ENCODE data around the gene SCGB3A1.

Gene SCGB3A1

GRCh38 chr5:180623411-180623834, 32.1 kb upstream of the SCGB3A1 start:
- H3K27ac ChIP-seq (ENCODE audit: low read depth, low read length), result no peak overlapping the region
- H3K9ac ChIP-seq (ENCODE audit: low read length), result no peak overlapping the region
- no peaks in the 10 kb centered on the region for H3K9me3 ChIP-seq (ENCODE audit: low read length)
- H3K4me3 ChIP-seq (ENCODE audit: low read depth in 1 of 2, low read length in 2 of 2), result no peak overlapping the region
- H3K4me1 ChIP-seq (ENCODE audit: insufficient read depth, low read length), result no peaks in the 10 kb centered on the region
- no peaks in the 10 kb centered on the region for H3K36me3 ChIP-seq (ENCODE audit: insufficient read depth, low read length)
- H3K27me3 ChIP-seq (ENCODE audit: control insufficient read depth in 1 of 2, insufficient read depth in 2 of 2, low read length in 2 of 2), result peaks cover 0 to 7% of the 10 kb centered on the region in 2 donors

GRCh38 chr5:180622910-180623309, 31.6 kb upstream of the SCGB3A1 start:
- H3K4me1 ChIP-seq (ENCODE audit: insufficient read depth, low read length), result no peaks in the 10 kb centered on the region
- no peak overlapping the region for H3K9ac ChIP-seq (ENCODE audit: low read length)
- no peak overlapping the region for H3K4me3 ChIP-seq (ENCODE audit: low read depth in 1 of 2, low read length in 2 of 2)
- H3K9me3 ChIP-seq (ENCODE audit: low read length), result no peaks in the 10 kb centered on the region
- H3K36me3 ChIP-seq (ENCODE audit: insufficient read depth, low read length), result no peaks in the 10 kb centered on the region
- no peak overlapping the region for H3K27ac ChIP-seq (ENCODE audit: low read depth, low read length)
- H3K27me3 ChIP-seq (ENCODE audit: control insufficient read depth in 1 of 2, insufficient read depth in 2 of 2, low read length in 2 of 2), result peaks cover 0 to 7% of the 10 kb centered on the region in 2 donors

GRCh38 chr5:180621311-180621710, 30.0 kb upstream of the SCGB3A1 start:
- no peak overlapping the region for H3K27ac ChIP-seq (ENCODE audit: low read depth, low read length)
- no peak overlapping the region for H3K9ac ChIP-seq (ENCODE audit: low read length)
- H3K4me1 ChIP-seq (ENCODE audit: insufficient read depth, low read length), result no peaks in the 10 kb centered on the region
- H3K27me3 ChIP-seq (ENCODE audit: control insufficient read depth in 1 of 2, insufficient read depth in 2 of 2, low read length in 2 of 2), result peaks cover 0 to 7% of the 10 kb centered on the region in 2 donors
- H3K9me3 ChIP-seq (ENCODE audit: low read length), result no peaks in the 10 kb centered on the region
- H3K36me3 ChIP-seq (ENCODE audit: insufficient read depth, low read length), result no peaks in the 10 kb centered on the region
- no peak overlapping the region for H3K4me3 ChIP-seq (ENCODE audit: low read depth in 1 of 2, low read length in 2 of 2)

GRCh38 chr5:180620014-180620413, 28.7 kb upstream of the SCGB3A1 start:
- Histone ChIP-seq H3K4me1 (ENCODE audit: insufficient read depth, low read length) (no peaks in the 10 kb centered on the region), H3K9me3 (ENCODE audit: low read length) (no peaks in the 10 kb centered on the region), H3K27me3 (ENCODE audit: control insufficient read depth in 1 of 2, insufficient read depth in 2 of 2, low read length in 2 of 2) (peaks cover 0 to 7% of the 10 kb centered on the region in 2 donors), H3K4me3 (ENCODE audit: low read depth in 1 of 2, low read length in 2 of 2) (no peak overlapping the region), H3K36me3 (ENCODE audit: insufficient read depth, low read length) (no peaks in the 10 kb centered on the region), H3K27ac (ENCODE audit: low read depth, low read length) (no peak overlapping the region), H3K9ac (ENCODE audit: low read length) (no peak overlapping the region)

- Histone ChIP-seq H3K27me3 (ENCODE audit: control insufficient read depth in 1 of 2, insufficient read depth in 2 of 2, low read length in 2 of 2) (peaks cover 0 to 7% of the 10 kb centered on the region in 2 donors), H3K36me3 (ENCODE audit: insufficient read depth, low read length) (no peaks in the 10 kb centered on the region), H3K9ac (ENCODE audit: low read length) (no peak overlapping the region), H3K27ac (ENCODE audit: low read depth, low read length) (no peak overlapping the region), H3K4me1 (ENCODE audit: insufficient read depth, low read length) (no peaks in the 10 kb centered on the region), H3K9me3 (ENCODE audit: low read length) (no peaks in the 10 kb centered on the region), H3K4me3 (ENCODE audit: low read depth in 1 of 2, low read length in 2 of 2) (no peak overlapping the region)
Measured at GRCh38 chr5:180619563-180619915, 28.2 kb upstream of the SCGB3A1 start.

- Histone ChIP-seq H3K9ac (ENCODE audit: low read length) (no peak overlapping the region), H3K4me3 (ENCODE audit: low read depth in 1 of 2, low read length in 2 of 2) (no peak overlapping the region)
Measured at GRCh38 chr5:180618829-180619562, 27.7 kb upstream of the SCGB3A1 start.

GRCh38 chr5:180618487-180618828, 27.2 kb upstream of the SCGB3A1 start:
- peaks cover 0 to 7% of the 10 kb centered on the region in 2 donors for H3K27me3 ChIP-seq (ENCODE audit: control insufficient read depth in 1 of 2, insufficient read depth in 2 of 2, low read length in 2 of 2)

More at GRCh38 chr5:180618829-180619562, 27.7 kb upstream of the SCGB3A1 start:
- no peaks in the 10 kb centered on the region for H3K36me3 ChIP-seq (ENCODE audit: insufficient read depth, low read length)
- no peak overlapping the region for H3K27ac ChIP-seq (ENCODE audit: low read depth, low read length)
- H3K9me3 ChIP-seq (ENCODE audit: low read length), result no peaks in the 10 kb centered on the region
- H3K4me1 ChIP-seq (ENCODE audit: insufficient read depth, low read length), result no peaks in the 10 kb centered on the region
- H3K27me3 ChIP-seq (ENCODE audit: control insufficient read depth in 1 of 2, insufficient read depth in 2 of 2, low read length in 2 of 2), result peaks cover 0 to 7% of the 10 kb centered on the region in 2 donors

GRCh38 chr5:180613814-180614188, 22.5 kb upstream of the SCGB3A1 start:
- Histone ChIP-seq H3K9ac (ENCODE audit: low read length) (no peak overlapping the region), H3K27me3 (ENCODE audit: control insufficient read depth in 1 of 2, insufficient read depth in 2 of 2, low read length in 2 of 2) (no peaks in the 10 kb centered on the region), H3K36me3 (ENCODE audit: insufficient read depth, low read length) (no peaks in the 10 kb centered on the region), H3K27ac (ENCODE audit: low read depth, low read length) (no peak overlapping the region), H3K9me3 (ENCODE audit: low read length) (no peaks in the 10 kb centered on the region), H3K4me1 (ENCODE audit: insufficient read depth, low read length) (no peaks in the 10 kb centered on the region), H3K4me3 (ENCODE audit: low read depth in 1 of 2, low read length in 2 of 2) (no peak overlapping the region)

More at GRCh38 chr5:180618487-180618828, 27.2 kb upstream of the SCGB3A1 start:
- Histone ChIP-seq H3K4me3 (ENCODE audit: low read depth in 1 of 2, low read length in 2 of 2) (no peak overlapping the region), H3K9ac (ENCODE audit: low read length) (no peak overlapping the region), H3K9me3 (ENCODE audit: low read length) (no peaks in the 10 kb centered on the region), H3K4me1 (ENCODE audit: insufficient read depth, low read length) (no peaks in the 10 kb centered on the region), H3K36me3 (ENCODE audit: insufficient read depth, low read length) (no peaks in the 10 kb centered on the region), H3K27ac (ENCODE audit: low read depth, low read length) (no peak overlapping the region)

- Histone ChIP-seq H3K4me3 (ENCODE audit: low read depth in 1 of 2, low read length in 2 of 2) (no peak overlapping the region), H3K4me1 (ENCODE audit: insufficient read depth, low read length) (no peaks in the 10 kb centered on the region), H3K27me3 (ENCODE audit: control insufficient read depth in 1 of 2, insufficient read depth in 2 of 2, low read length in 2 of 2) (no peaks in the 10 kb centered on the region), H3K9ac (ENCODE audit: low read length) (no peak overlapping the region), H3K27ac (ENCODE audit: low read depth, low read length) (no peak overlapping the region), H3K9me3 (ENCODE audit: low read length) (no peaks in the 10 kb centered on the region), H3K36me3 (ENCODE audit: insufficient read depth, low read length) (no peaks in the 10 kb centered on the region)
Measured at GRCh38 chr5:180613188-180613813, 22.0 kb upstream of the SCGB3A1 start.

GRCh38 chr5:180612683-180613082, 21.4 kb upstream of the SCGB3A1 start:
- no peak overlapping the region for H3K27ac ChIP-seq (ENCODE audit: low read depth, low read length)
- H3K4me1 ChIP-seq (ENCODE audit: insufficient read depth, low read length), result no peaks in the 10 kb centered on the region
- H3K9me3 ChIP-seq (ENCODE audit: low read length), result no peaks in the 10 kb centered on the region
- H3K36me3 ChIP-seq (ENCODE audit: insufficient read depth, low read length), result no peaks in the 10 kb centered on the region
- H3K4me3 ChIP-seq (ENCODE audit: low read depth in 1 of 2, low read length in 2 of 2), result no peak overlapping the region
- no peaks in the 10 kb centered on the region for H3K27me3 ChIP-seq (ENCODE audit: control insufficient read depth in 1 of 2, insufficient read depth in 2 of 2, low read length in 2 of 2)
- H3K9ac ChIP-seq (ENCODE audit: low read length), result no peak overlapping the region

GRCh38 chr5:180611140-180611850, 20.0 kb upstream of the SCGB3A1 start:
- H3K9ac ChIP-seq (ENCODE audit: low read length), result no peak overlapping the region

More at GRCh38 chr5:180611140-180611850, 20.0 kb upstream of the SCGB3A1 start:
- no peak overlapping the region for H3K4me3 ChIP-seq (ENCODE audit: low read depth in 1 of 2, low read length in 2 of 2)
- no peak overlapping the region for H3K27ac ChIP-seq (ENCODE audit: low read depth, low read length)
- H3K36me3 ChIP-seq (ENCODE audit: insufficient read depth, low read length), result no peaks in the 10 kb centered on the region
- H3K9me3 ChIP-seq (ENCODE audit: low read length), result no peaks in the 10 kb centered on the region
- no peaks in the 10 kb centered on the region for H3K27me3 ChIP-seq (ENCODE audit: control insufficient read depth in 1 of 2, insufficient read depth in 2 of 2, low read length in 2 of 2)
- no peaks in the 10 kb centered on the region for H3K4me1 ChIP-seq (ENCODE audit: insufficient read depth, low read length)

Data from muscle layer of colon (tissue), 2 donors.